Measurements from ENCODE around the gene RNU5B-1.

DNA sequence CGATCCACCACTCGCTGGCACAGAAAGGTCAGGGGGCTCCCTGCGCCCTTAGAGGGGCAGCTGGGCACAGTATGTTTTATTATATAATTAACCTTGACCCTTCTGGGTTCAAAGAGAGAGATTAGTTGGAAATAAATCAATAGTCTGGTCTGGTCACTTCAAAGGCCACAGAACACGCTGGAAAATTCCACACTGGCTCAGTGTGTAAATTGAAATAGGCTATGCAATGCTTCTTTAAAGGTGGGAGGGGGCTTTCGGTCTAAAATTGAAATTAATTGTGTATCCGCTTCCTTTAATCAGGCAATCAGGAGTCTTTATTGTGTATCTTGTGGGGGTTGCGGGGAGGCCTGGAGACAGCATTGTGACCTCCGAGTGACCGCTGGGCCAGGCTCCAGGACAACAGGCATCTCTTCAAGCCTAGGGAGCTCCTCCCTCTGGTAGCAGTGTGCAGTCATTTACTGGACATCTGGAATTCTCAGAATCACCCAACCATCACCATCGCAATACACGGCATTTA lies 8.0 kb downstream of the RNU5B-1 start:
- no peak for TF ChIP-seq CTCF (IDR thresholded peaks at IDR 0.05)
- TF ChIP-seq POLR2A (IDR thresholded peaks at IDR 0.05): no peak

Measured in thyroid gland (tissue), 4 donors.